HepG2 (cell line): ENCODE measurements around the gene MS4A3. TPM values are rescaled to one million over a fixed set of nuclear protein-coding genes. Genes with fewer than 3 reads are reported as not detected.

Experiments
- ATAC-seq: fragments of 200-7000 bp; cut with Tn5 transposase; 3 replicates; pipeline ENCODE4 v1.9.1; 2020; ENCODE audit warnings: mild to moderate bottlenecking, moderate library complexity
- Bru-seq: library from RNA; stranded (reverse); fragments of 400-500 nt; gene quantifications from one replicate; lab custom pipeline; 2021; lab: Mats Ljungman, UMichigan
- BruChase-seq, 2 experiments: library from RNA; stranded (reverse); fragments of 400-500 nt; gene quantifications; one replicate each; lab custom pipeline; 2021; lab: Mats Ljungman, UMichigan
- BruUV-seq: library from RNA; stranded (reverse); fragments of 400-500 nt; replicated peaks from 2 replicates; lab custom pipeline; 2021; lab: Mats Ljungman, UMichigan
- CTCF ChIA-PET: fragments of 300-600 bp; formaldehyde crosslinking; extraction: SDS; loops from one replicate; lab custom pipeline; 2021; ENCODE audit warnings: low total read pairs, inconsistent platforms, low intra/inter-chr PET ratio; lab: Yijun Ruan, JAX
- POLR2A ChIA-PET: fragments of 350-600 bp; sonication (Branson Sonifier 250); formaldehyde crosslinking; loops from one replicate; lab custom pipeline; 2020; ENCODE audit warnings: antibody characterized with exemption, inconsistent platforms; lab: Yijun Ruan, JAX
- DNase-seq: peaks from one replicate; pipeline ENCODE4 v3.0.0-alpha.2; 2015; ENCODE audit warnings: low spot score
- FAIRE-seq: peaks from 3 replicates; lab custom pipeline; 2011; peaks lifted over from hg19 to GRCh38; lab: Jason Lieb, UNC
- H2AFZ ChIP-seq: one replicate; pipeline ENCODE4 v1.6.1; 2011; ENCODE audit warnings: low read length, inconsistent platforms
- H3K27ac ChIP-seq: fragments of 300-600 bp; 3 replicates; pipeline ENCODE4 v1.8.0; 2011; ENCODE audit warnings: mixed run types, mild to moderate bottlenecking, mixed read lengths, low read length, inconsistent platforms; ENCODE audit not compliant: insufficient read depth; ENCODE audit errors: extremely low read length
- H3K27me3 ChIP-seq, 2 experiments: fragments of 200-600 bp in 1 of 2; 2 replicates in 1 of 2; 3 replicates in 1 of 2; pipeline versions ENCODE4 v1.6.0 to v1.8.0; 2011; ENCODE audit warnings: low read length in 2 of 2, mild to moderate bottlenecking in 2 of 2, moderate library complexity in 2 of 2, inconsistent platforms in 1 of 2; ENCODE audit not compliant: insufficient read depth in 2 of 2, control insufficient read depth in 1 of 2
- H3K36me3 ChIP-seq, 2 experiments: fragments of 200-600 bp in 1 of 2; replicated peaks in 1 of 2; 2 replicates in 1 of 2; 3 replicates in 1 of 2; pipeline versions ENCODE4 v1.5.1 to v1.8.0; 2011; ENCODE audit warnings: low read length in 2 of 2, inconsistent platforms in 1 of 2; ENCODE audit not compliant: insufficient read depth in 2 of 2, control insufficient read depth in 1 of 2
- H3K4me1 ChIP-seq: 2 replicates; pipeline ENCODE4 v1.5.1; 2012; ENCODE audit warnings: low read length, inconsistent platforms; ENCODE audit not compliant: insufficient read depth
- H3K4me2 ChIP-seq: 2 replicates; pipeline ENCODE4 v1.6.0; 2011; ENCODE audit warnings: low read depth, low read length, inconsistent platforms
- H3K4me3 ChIP-seq, 3 experiments: fragments of 200-600 bp in 1 of 3; sonication (generic), shearing (Covaris generic) in 1 of 3; replicated peaks in 1 of 3; 2 replicates each; pipeline ENCODE4 v1.5.1; 2011 to 2016; ENCODE audit warnings: low read length in 3 of 3, inconsistent platforms in 2 of 3, low read depth in 2 of 3, mild to moderate bottlenecking in 2 of 3, control low read depth in 1 of 3, mixed read lengths in 1 of 3; ENCODE audit not compliant: insufficient read depth in 1 of 3
- H3K79me2 ChIP-seq: one replicate; pipeline ENCODE4 v1.6.1; 2011; ENCODE audit warnings: low read length, inconsistent platforms; ENCODE audit not compliant: insufficient read depth
- H3K9ac ChIP-seq: 2 replicates; pipeline ENCODE4 v1.6.0; 2011; ENCODE audit warnings: mild to moderate bottlenecking, low read depth, low read length, inconsistent platforms; ENCODE audit not compliant: insufficient read depth
- H3K9me3 ChIP-seq: 2 replicates; pipeline ENCODE4 v1.5.1; 2012; ENCODE audit warnings: mild to moderate bottlenecking, low read length
- H4K20me1 ChIP-seq: 2 replicates; pipeline ENCODE4 v1.6.0; 2011; ENCODE audit warnings: inconsistent platforms, mild to moderate bottlenecking, low read length, moderate library complexity; ENCODE audit not compliant: insufficient read depth
- AHR ChIP-seq: IDR thresholded peaks from 2 replicates; pipeline ENCODE4 v1.6.1; 2018; ENCODE audit warnings: missing genetic modification reagents, missing compliant biosample characterization
- HOXA3 ChIP-seq: sonication (generic); formaldehyde crosslinking; IDR thresholded peaks from 2 replicates; pipeline ENCODE4 v1.5.0; 2020; ENCODE audit warnings: missing genetic modification reagents
- TBP ChIP-seq: sonication (generic); formaldehyde crosslinking; IDR thresholded peaks from 2 replicates; pipeline ENCODE4 v1.5.0; 2020; ENCODE audit warnings: missing genetic modification reagents
- TBX2 ChIP-seq: sonication (generic); formaldehyde crosslinking; IDR thresholded peaks from 2 replicates; pipeline ENCODE4 v1.5.0; 2020; ENCODE audit warnings: missing genetic modification reagents, mild to moderate bottlenecking, borderline replicate concordance
- ZNF441 ChIP-seq: sonication (generic); formaldehyde crosslinking; IDR thresholded peaks from 2 replicates; pipeline ENCODE4 v1.7.0; 2021; ENCODE audit warnings: missing genetic modification reagents, borderline replicate concordance
- WGBS: methylation state at CpG from one replicate; pipeline ENCODE4 v1.1.6; 2017; ENCODE audit warnings: low lambda C conversion rate; 5-methylcytosine and 5-hydroxymethylcytosine counted together
- in situ Hi-C: cut with HindIII; loops from 2 replicates; pipeline ENCODE4 v1.10.0; 2017; ENCODE audit warnings: low pct_unique_long_range_greater_than_20kb; ENCODE audit not compliant: extremely low pct_ligation_motif_present
- intact Hi-C: fragments of 100-400 bp; cut with micrococcal nuclease; formaldehyde crosslinking; loops from one replicate; pipeline ENCODE4 v1.10.0; 2022; ENCODE audit not compliant: unreplicated experiment
- long read RNA-seq, 2 experiments: library from RNA in 1 of 2; library from polyadenylated mRNA in 1 of 2; stranded (forward) in 1 of 2; unstranded in 1 of 2; transcript quantifications; one replicate each; pipeline ENCODE4 v2.0.0, GENCODE V29; 2019 to 2022
- polyA minus RNA-seq, 3 experiments: library from RNA; depleted of rRNA, polyadenylated mRNA; stranded (reverse); fragments of >200 nt; gene quantifications; 2 replicates each; pipeline ENCODE4 v1.2.3, GENCODE V29; 2011; ENCODE audit warnings: low replicate concordance in 1 of 3
- polyA plus RNA-seq, 8 experiments: library from polyadenylated mRNA; depleted of rRNA in 3 of 8; stranded (reverse) in 7 of 8; unstranded in 1 of 8; fragments of >200 nt; fragmentation: Illumina TruSeq in 4 of 8; extraction: Trizol in 4 of 8; gene quantifications; 2 replicates each; pipeline versions ENCODE4 v1.2.1 to v1.2.3, GENCODE V29; 2011 to 2016; ENCODE audit warnings: low read depth in 4 of 8, missing spikeins in 1 of 8, mixed read lengths in 1 of 8; ENCODE audit not compliant: insufficient read depth in 1 of 8
- total RNA-seq, 5 experiments: library from RNA; depleted of rRNA; stranded (reverse); fragments of >200 nt; fragmentation: Illumina TruSeq; extraction: Trizol; gene quantifications; 2 replicates each; pipeline ENCODE4 v1.2.3, GENCODE V29; 2016; ENCODE audit warnings: low read depth in 1 of 5
- TF ChIP-seq, protein P1 (sequence below): IDR thresholded peaks from 2 replicates; pipeline ENCODE4 v1.6.1; 2016; ENCODE audit warnings: low read depth, control low read depth
- TF ChIP-seq, protein P2 (sequence below): sonication (generic); formaldehyde crosslinking; IDR thresholded peaks from one replicate; pipeline ENCODE4 v1.5.1; 2020; ENCODE audit warnings: mild to moderate bottlenecking, missing genetic modification reagents; ENCODE audit errors: not compliant biosample characterization

Gene MS4A3, protein sequence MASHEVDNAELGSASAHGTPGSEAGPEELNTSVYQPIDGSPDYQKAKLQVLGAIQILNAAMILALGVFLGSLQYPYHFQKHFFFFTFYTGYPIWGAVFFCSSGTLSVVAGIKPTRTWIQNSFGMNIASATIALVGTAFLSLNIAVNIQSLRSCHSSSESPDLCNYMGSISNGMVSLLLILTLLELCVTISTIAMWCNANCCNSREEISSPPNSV
- not detected in 2 replicates for total RNA-seq (2016; rRNA removed; fragmentation: Illumina TruSeq; extraction: Trizol)
- not detected in 2 replicates for total RNA-seq (2016; cell fraction: cytosol; rRNA removed; fragmentation: Illumina TruSeq; extraction: Trizol; ENCODE audit: low read depth)
- not detected in 2 replicates for total RNA-seq (2016; cell fraction: insoluble cytoplasmic fraction; rRNA removed; fragmentation: Illumina TruSeq; extraction: Trizol)
- total RNA-seq (2016; cell fraction: membrane; rRNA removed; fragmentation: Illumina TruSeq; extraction: Trizol) = not detected in 2 replicates
- not detected in 2 replicates for total RNA-seq (2016; cell fraction: nucleus; rRNA removed; fragmentation: Illumina TruSeq; extraction: Trizol)
- polyA plus RNA-seq (2011; rRNA removed) = not detected in 2 replicates
- not detected in 2 replicates for polyA plus RNA-seq (2011; cell fraction: cytosol; rRNA removed)
- not detected in 2 replicates for polyA plus RNA-seq (2011; cell fraction: nucleus; rRNA removed)
- polyA plus RNA-seq (2012) = not detected in 2 replicates
- polyA plus RNA-seq (2016; cell fraction: cytosol; fragmentation: Illumina TruSeq; extraction: Trizol; ENCODE audit: low read depth) = not detected in 2 replicates
- polyA plus RNA-seq (2016; cell fraction: insoluble cytoplasmic fraction; fragmentation: Illumina TruSeq; extraction: Trizol; ENCODE audit: low read depth) = not detected in 2 replicates
- not detected in 2 replicates for polyA plus RNA-seq (2016; cell fraction: membrane; fragmentation: Illumina TruSeq; extraction: Trizol; ENCODE audit: low read depth)
- polyA plus RNA-seq (2016; cell fraction: nucleus; fragmentation: Illumina TruSeq; extraction: Trizol; ENCODE audit: insufficient read depth, low read depth) = not detected in 2 replicates
- not detected in 2 replicates for polyA minus RNA-seq (2011; rRNA and poly(A)+ RNA removed; ENCODE audit: low replicate concordance)
- not detected in 2 replicates for polyA minus RNA-seq (2011; cell fraction: cytosol; rRNA and poly(A)+ RNA removed)
- polyA minus RNA-seq (2011; cell fraction: nucleus; rRNA and poly(A)+ RNA removed) = not detected in 2 replicates
- Bru-seq, nascent RNA = not detected
- not detected for BruChase-seq, experiment 1, labeled RNA remaining after a 6-hour chase
- BruChase-seq, experiment 2, labeled RNA remaining after a 2-hour chase = not detected
- long read RNA-seq, experiment 1 = 0 reads
- long read RNA-seq, experiment 2 = 0 reads

DNA sequence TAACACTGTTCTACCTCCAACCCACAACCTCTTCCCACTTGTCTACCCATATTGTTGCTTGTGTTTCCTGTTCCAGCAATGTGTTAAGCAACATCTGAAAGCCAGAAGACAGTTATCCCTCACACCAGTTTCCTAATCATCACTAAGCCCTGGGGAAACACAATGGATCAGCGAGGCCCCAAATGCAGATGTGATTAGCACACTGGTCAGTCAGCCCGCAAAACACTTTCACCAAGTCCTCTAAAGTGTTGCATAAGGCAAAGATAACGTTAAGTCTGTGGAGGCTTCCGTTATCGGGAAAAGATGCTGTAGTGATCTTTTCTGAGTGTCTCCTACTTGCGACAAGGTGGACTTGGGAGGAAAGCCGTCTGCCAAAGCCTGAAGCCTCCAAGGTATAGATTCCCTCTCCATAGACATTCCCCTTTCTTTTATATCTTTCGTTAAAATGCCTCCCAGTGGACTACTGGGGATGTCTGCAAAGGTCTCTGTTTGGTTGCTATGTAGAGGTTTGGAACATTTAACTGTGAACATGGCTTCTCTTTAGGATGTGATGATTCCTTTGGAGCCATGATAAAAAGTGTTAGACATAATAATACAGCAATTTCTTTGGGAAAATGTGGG is at the start of gene MS4A3:
TSS of gene MS4A3 (plus strand) at position 317 of the 621 bp plus-strand sequence. CDS start 4,496 bp downstream, outside the sequence.
- WGBS = 25% methylated on average over 8 of the region's 8 CpGs
- no peak within 1 kb of the TSS for H2AFZ ChIP-seq
- no TSS peak for BruUV-seq
- no peak within 1 kb of the TSS for H3K4me3 ChIP-seq
- H3K27me3 ChIP-seq = peaks cover 0 to 13% of the 10 kb centered on the region in 2 experiments; a peak in 2 of 5 replicates
- no peaks in the 10 kb centered on the region for H3K9me3 ChIP-seq
- POLR2A ChIA-PET = no interaction called here
- intact Hi-C loops = no loop called here
- FAIRE-seq (no peak), DNase-seq (no peak), ATAC-seq (no peak)
- CTCF ChIA-PET = no interaction called here
- in situ Hi-C loops = no loop called here
- no peaks in the 10 kb centered on the region for H3K79me2 ChIP-seq
- no peak within 1 kb of the TSS for H3K27ac ChIP-seq
- no peaks in the 10 kb centered on the region for H3K4me1 ChIP-seq
- no peak within 1 kb of the TSS for H3K9ac ChIP-seq
- no peaks in the 10 kb centered on the region for H3K36me3 ChIP-seq
- no peaks in the 10 kb centered on the region for H4K20me1 ChIP-seq
- H3K4me2 ChIP-seq = no peak within 1 kb of the TSS
- no peak for TF ChIP-seq HOXA3 (CRISPR knock-in tag)
- no peak for TF ChIP-seq AHR
- no peak for TF ChIP-seq TBX2 (CRISPR knock-in tag)
- TF ChIP-seq, protein P1, sequence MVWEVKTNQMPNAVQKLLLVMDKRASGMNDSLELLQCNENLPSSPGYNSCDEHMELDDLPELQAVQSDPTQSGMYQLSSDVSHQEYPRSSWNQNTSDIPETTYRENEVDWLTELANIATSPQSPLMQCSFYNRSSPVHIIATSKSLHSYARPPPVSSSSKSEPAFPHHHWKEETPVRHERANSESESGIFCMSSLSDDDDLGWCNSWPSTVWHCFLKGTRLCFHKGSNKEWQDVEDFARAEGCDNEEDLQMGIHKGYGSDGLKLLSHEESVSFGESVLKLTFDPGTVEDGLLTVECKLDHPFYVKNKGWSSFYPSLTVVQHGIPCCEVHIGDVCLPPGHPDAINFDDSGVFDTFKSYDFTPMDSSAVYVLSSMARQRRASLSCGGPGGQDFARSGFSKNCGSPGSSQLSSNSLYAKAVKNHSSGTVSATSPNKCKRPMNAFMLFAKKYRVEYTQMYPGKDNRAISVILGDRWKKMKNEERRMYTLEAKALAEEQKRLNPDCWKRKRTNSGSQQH (CRISPR knock-in tag) = no peak
- TF ChIP-seq, protein P2, sequence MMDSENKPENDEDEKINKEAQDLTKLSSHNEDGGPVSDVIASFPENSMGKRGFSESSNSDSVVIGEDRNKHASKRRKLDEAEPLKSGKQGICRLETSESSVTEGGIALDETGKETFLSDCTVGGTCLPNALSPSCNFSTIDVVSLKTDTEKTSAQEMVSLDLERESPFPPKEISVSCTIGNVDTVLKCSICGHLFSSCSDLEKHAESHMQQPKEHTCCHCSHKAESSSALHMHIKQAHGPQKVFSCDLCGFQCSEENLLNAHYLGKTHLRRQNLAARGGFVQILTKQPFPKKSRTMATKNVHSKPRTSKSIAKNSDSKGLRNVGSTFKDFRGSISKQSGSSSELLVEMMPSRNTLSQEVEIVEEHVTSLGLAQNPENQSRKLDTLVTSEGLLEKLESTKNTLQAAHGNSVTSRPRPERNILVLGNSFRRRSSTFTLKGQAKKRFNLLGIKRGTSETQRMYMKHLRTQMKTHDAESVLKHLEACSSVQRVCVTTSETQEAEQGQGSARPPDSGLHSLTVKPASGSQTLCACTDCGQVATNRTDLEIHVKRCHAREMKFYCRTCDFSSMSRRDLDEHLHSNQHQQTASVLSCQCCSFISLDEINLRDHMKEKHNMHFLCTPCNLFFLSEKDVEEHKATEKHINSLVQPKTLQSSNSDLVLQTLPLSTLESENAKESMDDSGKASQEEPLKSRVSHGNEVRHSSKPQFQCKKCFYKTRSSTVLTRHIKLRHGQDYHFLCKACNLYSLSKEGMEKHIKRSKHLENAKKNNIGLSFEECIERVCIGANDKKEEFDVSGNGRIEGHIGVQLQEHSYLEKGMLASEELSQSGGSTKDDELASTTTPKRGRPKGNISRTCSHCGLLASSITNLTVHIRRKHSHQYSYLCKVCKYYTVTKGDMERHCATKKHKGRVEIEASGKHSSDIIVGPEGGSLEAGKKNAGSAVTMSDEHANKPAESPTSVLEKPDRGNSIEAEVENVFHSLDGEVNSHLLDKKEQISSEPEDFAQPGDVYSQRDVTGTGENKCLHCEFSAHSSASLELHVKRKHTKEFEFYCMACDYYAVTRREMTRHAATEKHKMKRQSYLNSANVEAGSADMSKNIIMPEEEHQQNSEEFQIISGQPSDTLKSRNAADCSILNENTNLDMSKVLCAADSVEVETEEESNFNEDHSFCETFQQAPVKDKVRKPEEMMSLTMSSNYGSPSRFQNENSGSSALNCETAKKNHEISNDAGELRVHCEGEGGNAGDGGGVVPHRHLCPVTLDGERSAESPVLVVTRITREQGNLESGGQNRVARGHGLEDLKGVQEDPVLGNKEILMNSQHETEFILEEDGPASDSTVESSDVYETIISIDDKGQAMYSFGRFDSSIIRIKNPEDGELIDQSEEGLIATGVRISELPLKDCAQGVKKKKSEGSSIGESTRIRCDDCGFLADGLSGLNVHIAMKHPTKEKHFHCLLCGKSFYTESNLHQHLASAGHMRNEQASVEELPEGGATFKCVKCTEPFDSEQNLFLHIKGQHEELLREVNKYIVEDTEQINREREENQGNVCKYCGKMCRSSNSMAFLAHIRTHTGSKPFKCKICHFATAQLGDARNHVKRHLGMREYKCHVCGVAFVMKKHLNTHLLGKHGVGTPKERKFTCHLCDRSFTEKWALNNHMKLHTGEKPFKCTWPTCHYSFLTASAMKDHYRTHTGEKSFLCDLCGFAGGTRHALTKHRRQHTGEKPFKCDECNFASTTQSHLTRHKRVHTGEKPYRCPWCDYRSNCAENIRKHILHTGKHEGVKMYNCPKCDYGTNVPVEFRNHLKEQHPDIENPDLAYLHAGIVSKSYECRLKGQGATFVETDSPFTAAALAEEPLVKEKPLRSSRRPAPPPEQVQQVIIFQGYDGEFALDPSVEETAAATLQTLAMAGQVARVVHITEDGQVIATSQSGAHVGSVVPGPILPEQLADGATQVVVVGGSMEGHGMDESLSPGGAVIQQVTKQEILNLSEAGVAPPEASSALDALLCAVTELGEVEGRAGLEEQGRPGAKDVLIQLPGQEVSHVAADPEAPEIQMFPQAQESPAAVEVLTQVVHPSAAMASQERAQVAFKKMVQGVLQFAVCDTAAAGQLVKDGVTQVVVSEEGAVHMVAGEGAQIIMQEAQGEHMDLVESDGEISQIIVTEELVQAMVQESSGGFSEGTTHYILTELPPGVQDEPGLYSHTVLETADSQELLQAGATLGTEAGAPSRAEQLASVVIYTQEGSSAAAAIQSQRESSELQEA (CRISPR knock-in tag) = no peak
- no peak for TF ChIP-seq ZNF441 (CRISPR knock-in tag)
- TF ChIP-seq TBP (CRISPR knock-in tag) = no peak
